Cerebellar cortex (tissue), 1 donor: Measurements from ENCODE around the gene IP6K3.
A peak's percentile ranks its signal among the peaks of the same experiment; 100 is the strongest.

Experiments used
- DNase-seq: peaks from one replicate; pipeline ENCODE4 v3.0.0-alpha.2; 2015; ENCODE audit warnings: low spot score

Gene IP6K3

GRCh38 chr6:33740204-33740608 lies 6.5 kb downstream of the IP6K3 start:
- peak; percentile 97 for DNase-seq

GRCh38 chr6:33739571-33739970 lies 7.1 kb downstream of the IP6K3 start:
- no peak for DNase-seq

GRCh38 chr6:33738879-33739278 lies 7.8 kb downstream of the IP6K3 start:
- no peak for DNase-seq

- DNase-seq = no peak
Observed at GRCh38 chr6:33738153-33738552, 8.6 kb downstream of the IP6K3 start.

GRCh38 chr6:33737267-33738026 lies 9.3 kb downstream of the IP6K3 start:
- no peak for DNase-seq

- DNase-seq = no peak
Observed at GRCh38 chr6:33735216-33735615, 11.5 kb downstream of the IP6K3 start.

GRCh38 chr6:33733709-33734007 lies 13.0 kb downstream of the IP6K3 start:
- no peak for DNase-seq

- DNase-seq = no peak
Observed at GRCh38 chr6:33732817-33733708, 13.6 kb downstream of the IP6K3 start.

GRCh38 chr6:33732385-33732784 lies 14.3 kb downstream of the IP6K3 start:
- no peak for DNase-seq

- DNase-seq = no peak
Observed at GRCh38 chr6:33731751-33732282, 14.9 kb downstream of the IP6K3 start.

GRCh38 chr6:33731035-33731434 lies 15.7 kb downstream of the IP6K3 start:
- DNase-seq = no peak

- DNase-seq = no peak
Observed at GRCh38 chr6:33730611-33731010, 16.1 kb downstream of the IP6K3 start.

GRCh38 chr6:33729059-33729458 lies 17.6 kb downstream of the IP6K3 start:
- no peak for DNase-seq

GRCh38 chr6:33728438-33728837 lies 18.3 kb downstream of the IP6K3 start:
- no peak for DNase-seq

GRCh38 chr6:33727932-33728331 lies 18.8 kb downstream of the IP6K3 start:
- peak; percentile 95 for DNase-seq

- DNase-seq = no peak
Observed at GRCh38 chr6:33727126-33727525, 19.6 kb downstream of the IP6K3 start.

GRCh38 chr6:33726696-33727095 lies 20.0 kb downstream of the IP6K3 start:
- no peak for DNase-seq

- no peak for DNase-seq
Observed at GRCh38 chr6:33725891-33726673, 20.6 kb downstream of the IP6K3 start.

- DNase-seq = no peak
Observed at GRCh38 chr6:33725222-33725621, 21.5 kb downstream of the IP6K3 start.

- no peak for DNase-seq
Observed at GRCh38 chr6:33724102-33725023, 22.3 kb downstream of the IP6K3 start.

GRCh38 chr6:33723371-33724085 lies 23.2 kb downstream of the IP6K3 start:
- DNase-seq = peak; percentile 96
